Right ventricle myocardium superior (tissue), 1 donor: Measurements from ENCODE around the gene LRRC42. TPM values are rescaled to one million over a fixed set of nuclear protein-coding genes. Genes with fewer than 3 reads are reported as not detected.
A peak's percentile ranks its signal among the peaks of the same experiment; 100 is the strongest.

Source experiments
- ATAC-seq: fragments of 200-7000 bp; cut with Tn5 transposase; one replicate; pipeline ENCODE4 v1.9.1; 2020; ENCODE audit warnings: mild to moderate bottlenecking; ENCODE audit not compliant: poor library complexity
- DNase-seq: peaks from one replicate; pipeline ENCODE4 v3.0.0-alpha.2; 2020
- intact Hi-C: fragments of 100-400 bp; cut with DNase I; formaldehyde crosslinking; loops from one replicate; pipeline ENCODE4 v1.11.2; 2022
- long read RNA-seq: library from polyadenylated mRNA; unstranded; transcript quantifications from one replicate; pipeline ENCODE4 v2.0.0, GENCODE V29; 2021
- total RNA-seq: library from RNA; stranded (reverse); fragmentation: NEBNext Ultra II Directional; extraction: Animal tissue kit (Norgen Biotek cat#: 25700); gene quantifications from one replicate; pipeline ENCODE4 v1.2.1, GENCODE V29; 2021
- donor health status: DM: no; HTN: yes; CAD: no; lungs with severe emphysema.

LRRC42 gene
- total RNA-seq = 12.0 TPM
- long read RNA-seq, transcript LRRC42-203 (9 exons, 2,037 nt) = minor isoform, 6 of 36 reads
- long read RNA-seq, transcript LRRC42-201 (8 exons, 1,727 nt) = major isoform, 23 of 36 reads
- long read RNA-seq, partial matches to known transcripts = 1 of 36 reads
- long read RNA-seq, other reads (novel, unspliced or antisense) = 6 of 36 reads

- DNase-seq (no peak), ATAC-seq (peak; percentile 92)
- intact Hi-C loops = loop anchor here (5.0 kb wide), 1 partner anchor 59 kb away; the partner anchor contains the start of gene YIPF1
Measured at GRCh38 chr1:53946252-53947171, at the start of gene LRRC42. Gene LRRC42 (plus strand): TSS chr1:53946350. CDS start chr1:53952000, 5,650 bp downstream.

DNA sequence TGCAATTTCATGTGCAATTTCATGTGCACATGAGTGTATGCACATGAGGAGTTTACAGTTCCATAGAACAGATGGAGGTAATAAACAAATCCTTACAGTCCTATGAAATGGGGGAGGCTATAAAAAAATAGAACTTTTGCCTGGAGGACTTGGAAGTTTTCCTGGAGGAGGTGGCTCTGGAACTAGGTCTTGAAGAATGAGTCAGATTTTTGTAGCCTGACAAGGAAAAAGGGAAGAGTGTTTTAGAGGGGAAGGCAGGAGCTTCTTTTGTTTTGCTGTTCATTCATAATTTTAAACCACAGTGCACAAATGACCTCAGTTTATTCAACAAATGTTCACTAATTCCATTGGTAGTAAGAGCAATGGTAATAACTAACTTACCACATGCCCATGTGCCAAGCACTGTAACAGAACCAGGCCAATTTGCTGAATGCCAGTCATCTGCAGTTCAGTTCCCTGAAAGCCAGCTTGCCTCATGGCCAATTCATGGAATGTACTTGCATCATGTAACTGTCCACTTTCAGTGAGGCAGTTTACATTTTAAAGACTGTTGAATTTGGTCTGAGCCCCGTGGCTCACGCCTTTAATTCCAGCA is 49.4 kb upstream of the LRRC42 start:
- ATAC-seq (no peak), DNase-seq (no peak)
- intact Hi-C loops = no loop called here

DNA sequence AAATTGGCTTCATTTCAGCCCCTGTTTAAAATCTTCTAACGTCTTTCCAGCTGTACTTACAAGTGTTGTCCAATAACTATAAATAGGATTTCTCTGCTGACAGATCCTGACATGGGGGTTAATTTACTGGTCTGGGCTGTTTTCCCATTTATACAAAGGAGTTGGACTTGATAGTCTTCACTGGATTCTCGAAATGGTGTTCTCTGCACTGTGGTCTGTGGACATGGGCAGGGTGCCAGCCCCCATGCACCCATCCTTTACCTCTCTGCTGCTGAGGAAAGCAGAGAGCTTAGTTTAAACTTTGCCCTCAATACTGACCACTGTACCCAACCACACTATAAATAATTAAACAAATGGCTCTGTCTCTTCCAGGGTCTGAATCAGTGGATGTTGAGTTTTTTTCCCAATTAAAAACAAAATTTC is 46.9 kb upstream of the LRRC42 start:
- DNase-seq = no peak
- intact Hi-C loops = no loop called here

GRCh38 chr1:53899708-53900107 is 46.4 kb upstream of the LRRC42 start:
- no peak for ATAC-seq

More for the DNA sequence above, 46.9 kb upstream of the LRRC42 start:
- peak; percentile 63 for ATAC-seq

GRCh38 chr1:53902235-53903138 is 43.7 kb upstream of the LRRC42 start:
- ATAC-seq (no peak), DNase-seq (no peak)
- intact Hi-C loops = no loop called here

More at GRCh38 chr1:53899708-53900107, 46.4 kb upstream of the LRRC42 start:
- intact Hi-C loops = no loop called here
- DNase-seq = no peak

DNA sequence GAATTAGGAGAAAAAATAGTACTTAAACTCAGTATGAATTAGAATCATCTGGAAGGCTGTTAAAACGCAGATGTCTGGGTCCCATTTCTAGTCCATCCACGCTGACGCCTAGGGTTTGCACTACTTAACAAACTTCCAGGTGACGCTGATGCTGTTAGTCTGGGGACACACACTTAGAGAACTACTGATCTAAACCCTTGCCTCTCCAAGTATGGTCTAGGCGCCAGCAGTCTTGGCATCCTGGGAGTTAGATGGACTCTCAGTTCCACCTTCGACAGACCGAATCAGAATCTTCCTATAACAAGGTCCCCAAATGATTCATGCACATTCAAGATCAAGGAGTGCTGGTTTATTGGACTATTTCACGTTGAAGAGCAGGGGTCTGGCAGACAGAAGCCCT is 40.6 kb upstream of the LRRC42 start:
- ATAC-seq (no peak), DNase-seq (no peak)
- intact Hi-C loops = no loop called here

DNA sequence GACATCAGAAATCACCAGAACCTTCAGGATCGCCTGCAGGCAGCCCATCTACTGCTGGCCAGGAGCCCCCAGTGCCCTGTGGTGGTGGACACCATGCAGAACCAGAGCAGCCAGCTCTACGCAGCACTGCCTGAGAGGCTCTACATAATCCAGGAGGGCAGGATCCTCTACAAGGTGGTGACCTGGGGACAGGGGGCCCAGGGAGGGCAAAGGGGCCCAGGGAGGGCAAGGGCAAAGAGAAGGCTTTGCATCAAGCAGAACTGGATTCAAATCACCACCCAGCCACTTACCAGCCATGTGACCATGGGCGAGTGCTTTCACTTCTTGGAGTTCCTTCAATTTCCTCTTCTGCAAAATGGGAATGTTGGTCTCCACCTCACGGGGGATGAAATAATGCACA is 40.0 kb upstream of the LRRC42 start:
- DNase-seq = no peak
- intact Hi-C loops = no loop called here

DNA sequence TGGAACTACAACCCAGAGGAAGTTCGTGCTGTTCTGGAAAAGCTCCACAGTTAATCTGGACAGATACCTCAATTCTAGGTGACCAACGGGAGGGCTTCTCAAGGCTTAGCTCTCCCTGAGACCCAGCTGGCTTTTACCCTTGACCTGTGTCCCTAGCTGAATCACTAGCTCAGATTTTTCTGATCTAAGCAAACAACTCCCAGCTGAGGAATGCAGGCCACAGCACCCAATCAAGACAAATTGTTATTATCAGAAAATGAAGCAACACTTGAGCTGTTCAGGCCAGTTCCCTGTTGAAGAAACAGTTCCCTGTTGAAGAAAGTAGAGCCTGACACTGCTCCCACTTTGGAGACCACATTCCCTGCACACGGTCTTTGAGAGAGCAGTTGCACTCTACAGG is 36.2 kb upstream of the LRRC42 start:
- no peak for ATAC-seq
- intact Hi-C loops = no loop called here
- DNase-seq = no peak

More for the DNA sequence above, 40.0 kb upstream of the LRRC42 start:
- no peak for ATAC-seq

DNA sequence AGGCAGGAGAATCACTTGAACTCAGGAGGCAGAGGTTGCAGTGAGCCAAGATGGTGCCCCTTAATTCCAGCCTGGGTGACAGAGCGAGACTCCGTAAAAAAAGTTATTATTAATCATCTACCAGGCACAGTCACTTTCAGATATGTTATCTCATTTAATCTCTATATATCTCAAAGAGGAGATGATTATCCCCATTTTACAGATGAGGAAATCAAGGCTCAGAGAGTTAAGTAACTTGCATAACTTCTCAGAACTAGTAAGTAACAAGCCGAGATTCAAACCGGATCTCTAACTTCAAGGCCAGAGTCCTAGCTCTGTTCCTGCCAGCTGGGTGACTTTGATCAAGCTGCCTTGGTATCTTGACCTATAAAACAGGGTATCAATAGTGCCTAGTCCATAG is 34.7 kb upstream of the LRRC42 start:
- intact Hi-C loops = no loop called here
- DNase-seq = no peak
- ATAC-seq = no peak

DNA sequence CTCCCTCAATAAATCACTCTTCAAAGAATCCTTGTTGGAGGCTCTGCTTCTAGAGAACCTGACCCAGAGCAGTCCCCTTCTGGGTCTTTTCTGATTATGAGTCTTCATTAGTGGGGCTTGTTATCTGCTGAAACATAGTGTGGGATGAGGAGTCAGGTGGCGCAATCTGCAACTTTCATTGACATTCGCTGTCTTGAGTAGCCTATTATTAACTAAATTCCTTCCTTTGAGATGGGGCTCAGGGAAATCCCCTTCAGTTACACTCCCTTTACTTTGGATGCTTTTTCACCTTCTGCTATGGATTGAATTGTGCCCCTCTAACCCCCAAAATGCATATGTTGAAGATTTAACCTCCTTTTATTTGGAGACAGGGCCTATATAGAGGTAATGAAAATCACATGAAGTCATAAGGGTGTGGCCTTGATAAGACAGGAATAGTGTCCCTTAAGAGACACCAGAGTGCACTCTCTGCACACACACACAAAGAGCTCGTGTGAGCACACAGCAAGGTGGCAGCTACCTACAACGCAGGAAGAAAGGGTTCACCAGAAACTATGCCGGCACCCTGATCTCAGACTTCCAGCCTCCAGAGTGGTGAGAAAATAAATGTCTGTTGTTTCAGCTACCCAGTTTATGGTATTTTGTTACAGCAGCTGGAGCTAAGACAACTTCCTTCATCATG is 32.7 kb upstream of the LRRC42 start:
- DNase-seq (no peak), ATAC-seq (no peak)
- intact Hi-C loops = no loop called here

GRCh38 chr1:53918343-53918742 is 27.8 kb upstream of the LRRC42 start:
- ATAC-seq = no peak
- intact Hi-C loops = no loop called here
- DNase-seq = no peak

GRCh38 chr1:53919675-53920066 is 26.5 kb upstream of the LRRC42 start:
- DNase-seq (no peak), ATAC-seq (no peak)
- intact Hi-C loops = no loop called here

DNA sequence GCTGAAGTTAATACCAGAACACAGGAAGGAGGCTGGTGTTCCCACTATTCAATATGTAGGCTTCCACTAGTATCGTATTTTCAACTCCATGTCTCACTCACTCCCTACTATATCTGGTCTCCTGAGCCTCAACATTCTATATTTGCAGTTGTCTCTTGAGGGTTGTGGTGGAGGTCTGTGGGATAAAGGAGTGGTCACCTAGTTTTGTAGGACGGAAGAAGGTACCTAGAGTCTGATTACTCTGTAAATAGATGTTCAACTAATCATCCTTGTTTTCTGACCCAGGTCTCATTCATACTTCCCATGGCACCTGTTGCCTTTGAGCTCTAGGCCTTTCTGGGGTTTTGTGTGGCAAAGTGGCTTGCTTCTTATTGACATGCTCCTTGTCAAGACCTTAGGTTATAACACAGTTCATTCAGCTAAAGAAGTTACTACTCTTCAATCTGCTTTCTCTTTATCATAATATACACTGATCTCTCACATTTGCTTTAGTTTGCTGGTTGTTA is 18.7 kb upstream of the LRRC42 start:
- DNase-seq = no peak
- no peak for ATAC-seq
- intact Hi-C loops = no loop called here

- no peak for ATAC-seq
- intact Hi-C loops = no loop called here
- no peak for DNase-seq
Measured at GRCh38 chr1:53929246-53929960, 16.7 kb upstream of the LRRC42 start.

- no peak for ATAC-seq
- intact Hi-C loops = no loop called here
- no peak for DNase-seq
Measured at GRCh38 chr1:53930932-53931331, 15.2 kb upstream of the LRRC42 start.

GRCh38 chr1:53931523-53931922 is 14.6 kb upstream of the LRRC42 start:
- DNase-seq (no peak), ATAC-seq (no peak)
- intact Hi-C loops = no loop called here

- ATAC-seq = no peak
- DNase-seq = no peak
- intact Hi-C loops = no loop called here
Measured at GRCh38 chr1:53934170-53934765, 11.9 kb upstream of the LRRC42 start.
